Muscle layer of duodenum (tissue), 2 donors: Measurements from ENCODE around the gene PHACTR3.

Experiments used
- H3K27ac ChIP-seq: one replicate; pipeline ENCODE4 v1.7.0; 2013; ENCODE audit warnings: mild to moderate bottlenecking, low read length
- H3K27me3 ChIP-seq: one replicate; pipeline ENCODE4 v1.7.0; 2013; ENCODE audit warnings: low read depth, mild to moderate bottlenecking, control low read depth, low read length
- H3K36me3 ChIP-seq, 2 donors: one replicate each; pipeline ENCODE4 v1.7.0; 2013; ENCODE audit warnings: low read length in 2 of 2, control low read depth in 1 of 2, mild to moderate bottlenecking in 1 of 2; ENCODE audit not compliant: insufficient read depth in 2 of 2, control insufficient read depth in 1 of 2
- H3K4me1 ChIP-seq, 2 donors: one replicate each; pipeline ENCODE4 v1.7.0; 2013; ENCODE audit warnings: low read length in 2 of 2, mild to moderate bottlenecking in 2 of 2, control low read depth in 1 of 2, moderate library complexity in 1 of 2; ENCODE audit not compliant: insufficient read depth in 2 of 2, control insufficient read depth in 1 of 2
- H3K4me3 ChIP-seq, 2 donors: one replicate each; pipeline ENCODE4 v1.7.0; 2013; ENCODE audit warnings: low read length in 2 of 2, low read depth in 1 of 2, mild to moderate bottlenecking in 1 of 2
- H3K9me3 ChIP-seq, 2 donors: one replicate each; pipeline ENCODE4 v1.7.0; 2013; ENCODE audit warnings: low read length in 2 of 2, control low read depth in 1 of 2, mild to moderate bottlenecking in 1 of 2; ENCODE audit not compliant: control insufficient read depth in 1 of 2
- donor health status: healthy.

The PHACTR3 gene

GRCh38 chr20:59678288-59678687, 73.9 kb downstream of the PHACTR3 start:
- no peaks in the 10 kb centered on the region for H3K27me3 ChIP-seq
- H3K27ac ChIP-seq, result no peak overlapping the region
- H3K36me3 ChIP-seq, result no peaks in the 10 kb centered on the region
- H3K9me3 ChIP-seq, result no peaks in the 10 kb centered on the region
- H3K4me1 ChIP-seq, result peaks cover 0 to 6% of the 10 kb centered on the region in 2 donors
- no peak overlapping the region for H3K4me3 ChIP-seq

GRCh38 chr20:59678951-59679350, 74.6 kb downstream of the PHACTR3 start:
- Histone ChIP-seq H3K4me3 (no peak overlapping the region), H3K36me3 (no peaks in the 10 kb centered on the region), H3K27me3 (no peaks in the 10 kb centered on the region)

DNA sequence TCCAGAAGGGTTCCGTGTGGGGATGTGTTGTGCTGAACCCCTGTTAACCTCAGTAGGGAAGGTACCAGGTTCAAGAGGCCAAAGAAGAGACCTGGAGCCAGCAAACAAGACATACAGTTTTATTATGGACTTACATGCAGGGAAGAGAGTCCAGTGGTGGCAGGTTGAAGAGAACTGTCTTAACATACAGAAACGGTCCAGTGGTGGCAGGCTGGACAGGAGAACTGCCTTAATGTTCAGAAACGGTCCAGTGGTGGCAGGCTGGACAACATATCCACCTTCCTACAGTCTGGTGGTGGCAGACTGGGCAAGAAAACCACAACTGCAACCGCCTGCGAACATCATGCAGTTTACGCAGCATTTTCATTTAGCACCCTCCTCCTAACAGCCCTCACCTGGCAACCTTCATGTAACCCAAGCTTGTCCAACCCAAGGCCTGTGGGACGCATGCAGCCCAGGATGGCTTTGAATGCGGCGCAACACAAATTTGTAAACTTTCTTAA, 75.9 kb downstream of the PHACTR3 start:
- peaks cover 0 to 6% of the 10 kb centered on the region in 2 donors for H3K4me1 ChIP-seq
- H3K36me3 ChIP-seq, result no peaks in the 10 kb centered on the region
- H3K4me3 ChIP-seq, result no peak overlapping the region
- no peaks in the 10 kb centered on the region for H3K27me3 ChIP-seq
- no peak overlapping the region for H3K27ac ChIP-seq
- no peaks in the 10 kb centered on the region for H3K9me3 ChIP-seq

More at GRCh38 chr20:59678951-59679350, 74.6 kb downstream of the PHACTR3 start:
- no peak overlapping the region for H3K27ac ChIP-seq
- H3K9me3 ChIP-seq, result no peaks in the 10 kb centered on the region
- H3K4me1 ChIP-seq, result peaks cover 0 to 6% of the 10 kb centered on the region in 2 donors

DNA sequence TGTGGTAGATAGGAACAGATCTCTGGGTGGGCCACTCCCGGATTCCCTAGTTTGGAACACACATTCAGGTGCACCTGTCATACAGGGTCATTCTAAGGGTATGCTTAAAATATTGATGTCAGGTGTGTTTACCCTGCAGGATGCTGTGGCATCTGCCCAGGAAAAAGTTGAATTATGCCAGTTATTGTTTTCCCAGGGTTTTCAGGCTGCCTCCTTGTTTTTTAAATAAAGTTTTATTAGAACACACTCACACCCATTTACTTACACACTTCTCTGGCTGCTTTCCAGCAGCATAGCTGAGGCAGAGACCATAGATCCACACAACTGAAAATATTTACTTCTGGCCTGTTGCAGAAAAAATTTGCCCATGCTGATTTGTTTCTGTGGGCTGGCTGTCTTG, 76.5 kb downstream of the PHACTR3 start:
- Histone ChIP-seq H3K9me3 (no peaks in the 10 kb centered on the region), H3K27me3 (no peaks in the 10 kb centered on the region)

DNA sequence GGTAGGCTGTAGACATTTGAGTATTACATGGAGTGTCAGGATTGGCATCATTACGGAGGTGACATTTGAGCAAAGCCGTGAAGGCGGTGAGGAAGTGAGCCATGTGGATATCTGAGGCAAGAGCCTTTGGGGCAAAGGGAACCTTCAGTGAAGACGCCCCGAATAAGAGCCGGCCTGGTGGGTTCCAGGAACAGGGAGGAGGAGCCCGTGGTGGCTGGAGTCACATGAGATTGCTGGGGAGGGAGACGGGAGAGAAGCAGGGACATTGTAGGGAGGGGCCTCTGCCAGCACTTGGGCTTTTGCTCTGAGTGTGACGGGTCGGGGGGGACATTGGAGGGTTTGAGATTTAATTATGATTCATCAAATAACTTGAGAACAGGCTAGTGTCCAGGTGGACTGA, 78.3 kb downstream of the PHACTR3 start:
- Histone ChIP-seq H3K27ac (no peak overlapping the region), H3K27me3 (no peaks in the 10 kb centered on the region), H3K4me1 (peaks cover 0 to 6% of the 10 kb centered on the region in 2 donors), H3K36me3 (no peaks in the 10 kb centered on the region), H3K4me3 (no peak overlapping the region), H3K9me3 (no peaks in the 10 kb centered on the region)

More for the DNA sequence above, 76.5 kb downstream of the PHACTR3 start:
- Histone ChIP-seq H3K27ac (no peak overlapping the region), H3K4me1 (peaks cover 0 to 6% of the 10 kb centered on the region in 2 donors), H3K4me3 (no peak overlapping the region), H3K36me3 (no peaks in the 10 kb centered on the region)

- no peak overlapping the region for H3K4me3 ChIP-seq
- H3K27ac ChIP-seq, result no peak overlapping the region
- H3K27me3 ChIP-seq, result no peaks in the 10 kb centered on the region
Observed at GRCh38 chr20:59683181-59683580, 78.8 kb downstream of the PHACTR3 start.

GRCh38 chr20:59684685-59685242, 80.4 kb downstream of the PHACTR3 start:
- Histone ChIP-seq H3K36me3 (no peaks in the 10 kb centered on the region), H3K4me3 (no peak overlapping the region), H3K27ac (no peak overlapping the region), H3K4me1 (no peaks in the 10 kb centered on the region), H3K27me3 (no peaks in the 10 kb centered on the region), H3K9me3 (no peaks in the 10 kb centered on the region)

More at GRCh38 chr20:59683181-59683580, 78.8 kb downstream of the PHACTR3 start:
- Histone ChIP-seq H3K9me3 (no peaks in the 10 kb centered on the region), H3K4me1 (peaks cover 0 to 3% of the 10 kb centered on the region in 2 donors), H3K36me3 (no peaks in the 10 kb centered on the region)

- H3K4me3 ChIP-seq, result no peak overlapping the region
- H3K9me3 ChIP-seq, result no peaks in the 10 kb centered on the region
- H3K36me3 ChIP-seq, result no peaks in the 10 kb centered on the region
- H3K27ac ChIP-seq, result no peak overlapping the region
- H3K4me1 ChIP-seq, result no peaks in the 10 kb centered on the region
- H3K27me3 ChIP-seq, result no peaks in the 10 kb centered on the region
Observed at GRCh38 chr20:59686404-59687346, 82.3 kb downstream of the PHACTR3 start.

DNA sequence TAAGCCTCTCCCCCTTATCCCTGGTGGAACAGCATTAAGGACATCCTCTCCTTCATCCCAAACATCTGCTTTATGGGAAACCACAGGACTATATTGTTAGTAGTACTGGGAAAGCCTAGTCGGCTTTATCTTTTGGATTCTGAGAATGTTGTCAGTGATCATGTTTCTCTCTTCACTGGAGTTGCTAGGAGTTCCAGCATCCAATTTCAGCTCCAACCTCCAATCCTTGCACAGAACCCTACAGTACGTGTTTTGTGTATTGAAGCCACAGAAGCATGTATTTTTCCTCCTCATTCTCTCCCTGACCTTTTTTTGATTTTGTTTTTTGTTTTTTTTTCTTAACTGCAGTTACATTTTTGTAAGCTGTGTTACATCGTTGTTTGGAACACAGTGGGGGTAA, 84.0 kb downstream of the PHACTR3 start:
- Histone ChIP-seq H3K27ac (no peak overlapping the region), H3K36me3 (no peaks in the 10 kb centered on the region), H3K4me1 (no peaks in the 10 kb centered on the region)

DNA sequence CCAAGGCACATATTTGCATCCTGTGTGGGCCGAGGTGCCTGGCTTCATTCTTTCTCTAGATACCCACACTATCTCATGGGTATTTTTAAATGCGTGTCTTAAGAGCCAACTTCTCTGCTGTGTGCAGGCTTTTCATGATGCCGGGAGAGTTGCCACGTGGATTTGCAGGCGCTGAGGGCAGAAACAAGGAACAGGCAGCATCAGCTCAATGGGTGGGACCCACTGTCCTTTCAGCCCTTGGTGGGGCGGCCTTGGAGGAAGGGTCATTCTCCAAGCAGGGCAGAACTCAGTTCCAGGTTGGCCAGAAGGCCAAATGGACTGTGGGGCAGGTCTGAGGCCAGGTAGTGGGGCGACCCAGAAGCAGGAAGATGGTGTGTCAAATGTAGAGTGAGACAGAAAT, 84.7 kb downstream of the PHACTR3 start:
- Histone ChIP-seq H3K27ac (no peak overlapping the region), H3K27me3 (no peaks in the 10 kb centered on the region), H3K4me3 (no peak overlapping the region), H3K9me3 (no peaks in the 10 kb centered on the region), H3K36me3 (no peaks in the 10 kb centered on the region), H3K4me1 (no peaks in the 10 kb centered on the region)

More for the DNA sequence above, 84.0 kb downstream of the PHACTR3 start:
- Histone ChIP-seq H3K9me3 (no peaks in the 10 kb centered on the region), H3K4me3 (no peak overlapping the region), H3K27me3 (no peaks in the 10 kb centered on the region)

DNA sequence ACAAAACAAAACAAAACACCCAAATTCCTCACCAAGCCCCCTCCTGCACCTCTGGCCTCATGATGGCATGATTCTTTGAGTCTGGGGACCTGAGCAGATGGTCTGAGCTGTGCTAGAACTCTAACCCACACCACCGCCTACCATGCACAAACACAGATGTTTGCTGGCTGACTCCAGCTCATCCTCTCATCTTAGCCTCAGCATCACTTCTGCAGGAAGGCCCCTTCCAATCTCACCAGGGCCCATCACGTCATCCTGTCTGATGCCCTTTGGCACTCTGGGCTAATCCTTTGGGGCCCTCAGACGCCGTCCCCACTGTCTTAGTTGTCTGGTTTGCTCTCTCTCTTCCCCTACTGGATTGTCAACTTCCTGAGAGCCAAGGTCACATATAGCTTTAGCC, 85.8 kb downstream of the PHACTR3 start:
- H3K27ac ChIP-seq, result no peak overlapping the region
- no peaks in the 10 kb centered on the region for H3K27me3 ChIP-seq
- no peaks in the 10 kb centered on the region for H3K36me3 ChIP-seq
- H3K4me1 ChIP-seq, result no peaks in the 10 kb centered on the region
- no peaks in the 10 kb centered on the region for H3K9me3 ChIP-seq
- H3K4me3 ChIP-seq, result no peak overlapping the region
